ENCODE measurements around the gene SAP25. TPM values are rescaled to one million over a fixed set of nuclear protein-coding genes. Genes with fewer than 3 reads are reported as not detected.
A peak's percentile ranks its signal among the peaks of the same experiment; 100 is the strongest.

The SAP25 gene
- total and polyA plus RNA-seq, 2 donors, result 7.7 to 183 TPM

GRCh38 chr7:100602889-100603725 is 29.4 kb upstream of the SAP25 start:
- 89% methylated on average over 21 of the region's 21 CpGs for WGBS
- H3K27ac ChIP-seq (ENCODE audit: low read depth in 1 of 2, low read length in 1 of 2), result peak overlapping the region; percentile 26 to 74
- H3K27me3 ChIP-seq (ENCODE audit: control insufficient read depth in 2 of 2, insufficient read depth in 1 of 2, low read length in 1 of 2), result peaks cover 27 to 59% of the 10 kb centered on the region in 2 donors
- H3K36me3 ChIP-seq (ENCODE audit: control insufficient read depth in 2 of 2, insufficient read depth in 2 of 2, low read length in 1 of 2), result no peaks in the 10 kb centered on the region
- no peak for DNase-seq (ENCODE audit: low read depth in 6 of 9, low spot score in 9 of 9)
- H3K4me1 ChIP-seq (ENCODE audit: control insufficient read depth in 2 of 2, insufficient read depth in 2 of 2, low read length in 2 of 2), result peaks cover 11 to 31% of the 10 kb centered on the region in 2 donors
- peaks cover 0 to 7% of the 10 kb centered on the region in 2 donors for H3K9me3 ChIP-seq (ENCODE audit: control insufficient read depth in 2 of 2, insufficient read depth in 1 of 2, low read length in 1 of 2)
- peak overlapping the region in 1 of 2 donors; percentile 54 for H3K4me3 ChIP-seq (ENCODE audit: low read length in 2 of 2)

GRCh38 chr7:100600730-100601038 is 27.0 kb upstream of the SAP25 start:
- WGBS, result 96% methylated on average over 9 of the region's 9 CpGs

GRCh38 chr7:100599911-100600729 is 26.4 kb upstream of the SAP25 start:
- 91% methylated on average over 18 of the region's 18 CpGs for WGBS
- DNase-seq (ENCODE audit: low read depth in 6 of 9, low spot score in 9 of 9), result no peak

More at GRCh38 chr7:100600730-100601038, 27.0 kb upstream of the SAP25 start:
- peaks cover 11 to 28% of the 10 kb centered on the region in 2 donors for H3K4me1 ChIP-seq (ENCODE audit: control insufficient read depth in 2 of 2, insufficient read depth in 2 of 2, low read length in 2 of 2)
- H3K4me3 ChIP-seq (ENCODE audit: low read length in 2 of 2), result no peak overlapping the region
- no peak overlapping the region for H3K27ac ChIP-seq (ENCODE audit: low read depth in 1 of 2, low read length in 1 of 2)
- DNase-seq (ENCODE audit: low read depth in 6 of 9, low spot score in 9 of 9), result no peak
- H3K27me3 ChIP-seq (ENCODE audit: control insufficient read depth in 2 of 2, insufficient read depth in 1 of 2, low read length in 1 of 2), result peaks cover 14 to 35% of the 10 kb centered on the region in 2 donors
- H3K9me3 ChIP-seq (ENCODE audit: control insufficient read depth in 2 of 2, insufficient read depth in 1 of 2, low read length in 1 of 2), result peaks cover 0 to 4% of the 10 kb centered on the region in 2 donors
- H3K36me3 ChIP-seq (ENCODE audit: control insufficient read depth in 2 of 2, insufficient read depth in 2 of 2, low read length in 1 of 2), result no peaks in the 10 kb centered on the region

GRCh38 chr7:100598425-100598824 is 24.7 kb upstream of the SAP25 start:
- Histone ChIP-seq H3K27ac (ENCODE audit: low read depth in 1 of 2, low read length in 1 of 2) (no peak overlapping the region), H3K9me3 (ENCODE audit: control insufficient read depth in 2 of 2, insufficient read depth in 1 of 2, low read length in 1 of 2) (no peaks in the 10 kb centered on the region), H3K4me1 (ENCODE audit: control insufficient read depth in 2 of 2, insufficient read depth in 2 of 2, low read length in 2 of 2) (peaks cover 0 to 7% of the 10 kb centered on the region in 2 donors), H3K27me3 (ENCODE audit: control insufficient read depth in 2 of 2, insufficient read depth in 1 of 2, low read length in 1 of 2) (peaks cover 0 to 14% of the 10 kb centered on the region in 2 donors), H3K4me3 (ENCODE audit: low read length in 2 of 2) (no peak overlapping the region), H3K36me3 (ENCODE audit: control insufficient read depth in 2 of 2, insufficient read depth in 2 of 2, low read length in 1 of 2) (no peaks in the 10 kb centered on the region)
- DNase-seq (ENCODE audit: low read depth in 6 of 9, low spot score in 9 of 9), result no peak
- 91% methylated on average over 4 of the region's 4 CpGs for WGBS

More at GRCh38 chr7:100599911-100600729, 26.4 kb upstream of the SAP25 start:
- Histone ChIP-seq H3K4me3 (ENCODE audit: low read length in 2 of 2) (no peak overlapping the region), H3K4me1 (ENCODE audit: control insufficient read depth in 2 of 2, insufficient read depth in 2 of 2, low read length in 2 of 2) (peaks cover 9 to 23% of the 10 kb centered on the region in 2 donors), H3K27ac (ENCODE audit: low read depth in 1 of 2, low read length in 1 of 2) (no peak overlapping the region), H3K27me3 (ENCODE audit: control insufficient read depth in 2 of 2, insufficient read depth in 1 of 2, low read length in 1 of 2) (peaks cover 8 to 29% of the 10 kb centered on the region in 2 donors), H3K9me3 (ENCODE audit: control insufficient read depth in 2 of 2, insufficient read depth in 1 of 2, low read length in 1 of 2) (peaks cover 0 to 4% of the 10 kb centered on the region in 2 donors), H3K36me3 (ENCODE audit: control insufficient read depth in 2 of 2, insufficient read depth in 2 of 2, low read length in 1 of 2) (no peaks in the 10 kb centered on the region)

GRCh38 chr7:100595188-100595587 is 21.5 kb upstream of the SAP25 start:
- Histone ChIP-seq H3K9me3 (ENCODE audit: control insufficient read depth in 2 of 2, insufficient read depth in 1 of 2, low read length in 1 of 2) (no peaks in the 10 kb centered on the region), H3K36me3 (ENCODE audit: control insufficient read depth in 2 of 2, insufficient read depth in 2 of 2, low read length in 1 of 2) (no peaks in the 10 kb centered on the region), H3K4me1 (ENCODE audit: control insufficient read depth in 2 of 2, insufficient read depth in 2 of 2, low read length in 2 of 2) (no peaks in the 10 kb centered on the region), H3K27me3 (ENCODE audit: control insufficient read depth in 2 of 2, insufficient read depth in 1 of 2, low read length in 1 of 2) (peaks cover 3 to 16% of the 10 kb centered on the region in 2 donors), H3K4me3 (ENCODE audit: low read length in 2 of 2) (no peak overlapping the region), H3K27ac (ENCODE audit: low read depth in 1 of 2, low read length in 1 of 2) (no peak overlapping the region)
- 98% methylated on average over 7 of the region's 7 CpGs for WGBS
- no peak for DNase-seq (ENCODE audit: low read depth in 6 of 9, low spot score in 9 of 9)

- no peak overlapping the region for H3K4me3 ChIP-seq (ENCODE audit: low read length in 2 of 2)
- no peak overlapping the region for H3K27ac ChIP-seq (ENCODE audit: low read depth in 1 of 2, low read length in 1 of 2)
- peaks cover 0 to 8% of the 10 kb centered on the region in 2 donors for H3K4me1 ChIP-seq (ENCODE audit: control insufficient read depth in 2 of 2, insufficient read depth in 2 of 2, low read length in 2 of 2)
- no peaks in the 10 kb centered on the region for H3K36me3 ChIP-seq (ENCODE audit: control insufficient read depth in 2 of 2, insufficient read depth in 2 of 2, low read length in 1 of 2)
- peaks cover 4 to 35% of the 10 kb centered on the region in 2 donors for H3K27me3 ChIP-seq (ENCODE audit: control insufficient read depth in 2 of 2, insufficient read depth in 1 of 2, low read length in 1 of 2)
- H3K9me3 ChIP-seq (ENCODE audit: control insufficient read depth in 2 of 2, insufficient read depth in 1 of 2, low read length in 1 of 2), result no peaks in the 10 kb centered on the region
- DNase-seq (ENCODE audit: low read depth in 6 of 9, low spot score in 9 of 9), result no peak
- WGBS, result 96% methylated on average over 17 of the region's 17 CpGs
These were observed 17.9 kb upstream of the SAP25 start for GRCh38 chr7:100591596-100591995.

GRCh38 chr7:100590077-100590737 is 16.5 kb upstream of the SAP25 start:
- no peak overlapping the region for H3K4me3 ChIP-seq (ENCODE audit: low read length in 2 of 2)
- no peak overlapping the region for H3K27ac ChIP-seq (ENCODE audit: low read depth in 1 of 2, low read length in 1 of 2)
- no peaks in the 10 kb centered on the region for H3K9me3 ChIP-seq (ENCODE audit: control insufficient read depth in 2 of 2, insufficient read depth in 1 of 2, low read length in 1 of 2)
- peaks cover 0 to 11% of the 10 kb centered on the region in 2 donors for H3K4me1 ChIP-seq (ENCODE audit: control insufficient read depth in 2 of 2, insufficient read depth in 2 of 2, low read length in 2 of 2)
- H3K36me3 ChIP-seq (ENCODE audit: control insufficient read depth in 2 of 2, insufficient read depth in 2 of 2, low read length in 1 of 2), result no peaks in the 10 kb centered on the region
- 59% methylated on average over 20 of the region's 20 CpGs for WGBS
- H3K27me3 ChIP-seq (ENCODE audit: control insufficient read depth in 2 of 2, insufficient read depth in 1 of 2, low read length in 1 of 2), result peaks cover 4 to 35% of the 10 kb centered on the region in 2 donors
- DNase-seq (ENCODE audit: low read depth in 6 of 9, low spot score in 9 of 9), result no peak

- Histone ChIP-seq H3K4me1 (ENCODE audit: control insufficient read depth in 2 of 2, insufficient read depth in 2 of 2, low read length in 2 of 2) (peaks cover 2 to 19% of the 10 kb centered on the region in 2 donors), H3K36me3 (ENCODE audit: control insufficient read depth in 2 of 2, insufficient read depth in 2 of 2, low read length in 1 of 2) (no peaks in the 10 kb centered on the region), H3K27me3 (ENCODE audit: control insufficient read depth in 2 of 2, insufficient read depth in 1 of 2, low read length in 1 of 2) (peaks cover 4 to 35% of the 10 kb centered on the region in 2 donors), H3K9me3 (ENCODE audit: control insufficient read depth in 2 of 2, insufficient read depth in 1 of 2, low read length in 1 of 2) (no peaks in the 10 kb centered on the region), H3K4me3 (ENCODE audit: low read length in 2 of 2) (no peak overlapping the region), H3K27ac (ENCODE audit: low read depth in 1 of 2, low read length in 1 of 2) (no peak overlapping the region)
- 81% methylated on average over 7 of the region's 7 CpGs for WGBS
- no peak for DNase-seq (ENCODE audit: low read depth in 6 of 9, low spot score in 9 of 9)
These were observed 15.7 kb upstream of the SAP25 start for GRCh38 chr7:100589341-100589947.
